HG03342 (cell line): ENCODE data around the gene DNAJC15.
"Not testable (repeated sequence)": the region's sequence is repeated elsewhere in the genome, so short reads cannot be mapped to it uniquely, and the experiment has no call there.

Experiments used
- ATAC-seq: cut with Tn5 transposase; IDR thresholded peaks from one replicate; pipeline ENCODE4 v1.9.1; 2021; ENCODE audit warnings: mild to moderate bottlenecking, moderate library complexity; ENCODE audit not compliant: unreplicated experiment

Gene DNAJC15

GRCh38 chr13:43042410-43042921 lies 19.1 kb downstream of the DNAJC15 start:
- ATAC-seq: no peak

- no peak for ATAC-seq
Observed at GRCh38 chr13:43044720-43045301, 21.4 kb downstream of the DNAJC15 start.

GRCh38 chr13:43045302-43045773 lies 22.0 kb downstream of the DNAJC15 start:
- ATAC-seq: not testable (repeated sequence)

DNA sequence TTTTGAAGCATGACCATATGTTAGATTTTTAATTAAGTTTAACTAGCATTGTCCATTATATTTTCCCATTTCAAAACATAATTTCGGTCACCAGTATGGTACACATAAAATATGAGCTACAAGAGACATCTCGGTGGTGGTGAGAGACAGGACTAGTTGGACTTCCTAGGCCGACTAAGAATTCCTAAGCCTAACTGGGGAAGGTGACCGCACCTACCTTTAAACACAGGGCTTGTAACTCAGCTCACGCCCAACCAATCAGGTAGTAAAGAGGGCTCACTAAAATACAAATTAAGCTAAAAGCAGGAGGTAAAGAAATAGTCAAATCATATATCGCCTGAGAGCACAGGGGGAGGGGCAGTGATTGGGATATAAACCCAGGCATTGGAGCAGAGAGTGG lies 22.9 kb downstream of the DNAJC15 start:
- ATAC-seq: no peak

DNA sequence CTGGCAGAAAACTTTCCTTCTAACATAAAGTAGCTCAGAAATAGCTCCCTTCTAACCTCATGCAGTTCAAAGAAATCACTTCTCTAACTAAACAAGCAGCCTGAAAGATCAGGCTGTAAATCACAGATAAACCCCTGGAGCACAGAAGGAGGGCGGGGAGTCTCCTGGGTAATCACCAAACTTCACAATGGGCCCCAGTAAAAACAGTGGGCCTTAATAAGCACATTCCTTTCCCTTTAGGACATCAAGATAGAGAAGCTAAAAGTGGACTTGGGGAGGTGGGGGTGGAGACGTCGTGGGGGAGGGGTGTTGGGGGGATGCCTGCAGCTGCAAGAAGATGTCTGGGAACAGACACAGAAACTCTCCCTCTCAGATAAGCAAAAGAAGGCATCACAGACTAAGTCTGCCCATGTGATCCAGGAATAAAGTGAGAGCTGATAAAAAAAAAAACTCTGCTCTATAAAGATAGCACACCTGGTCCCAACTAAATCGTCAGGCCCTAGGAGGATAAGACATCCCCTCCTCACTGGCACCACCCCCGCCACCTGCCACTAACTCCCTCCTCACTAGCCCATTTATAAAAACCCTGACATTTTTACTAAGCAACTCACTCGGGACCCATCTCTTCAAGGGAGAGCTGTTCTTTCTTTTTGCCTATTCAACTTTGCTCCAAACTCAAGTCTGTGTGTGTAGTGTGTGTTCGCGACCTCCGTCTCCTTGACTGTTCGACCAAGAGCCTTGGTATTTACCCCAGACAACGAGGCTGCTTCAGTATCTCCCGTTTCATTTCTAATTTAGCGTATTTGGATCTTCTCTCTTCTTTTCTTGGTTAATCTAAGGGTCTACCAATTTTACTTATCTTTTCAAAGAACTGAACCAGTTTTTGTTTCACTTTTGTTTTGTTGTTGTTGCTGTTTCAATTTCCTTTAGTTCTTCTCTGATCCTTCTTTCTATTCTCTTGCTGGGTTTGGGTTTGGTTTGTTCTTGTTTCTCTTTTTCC lies 31.7 kb downstream of the DNAJC15 start:
- peak; percentile 41 for ATAC-seq

- peak; percentile 60 for ATAC-seq
Observed at GRCh38 chr13:43057653-43058317, 34.4 kb downstream of the DNAJC15 start.

DNA sequence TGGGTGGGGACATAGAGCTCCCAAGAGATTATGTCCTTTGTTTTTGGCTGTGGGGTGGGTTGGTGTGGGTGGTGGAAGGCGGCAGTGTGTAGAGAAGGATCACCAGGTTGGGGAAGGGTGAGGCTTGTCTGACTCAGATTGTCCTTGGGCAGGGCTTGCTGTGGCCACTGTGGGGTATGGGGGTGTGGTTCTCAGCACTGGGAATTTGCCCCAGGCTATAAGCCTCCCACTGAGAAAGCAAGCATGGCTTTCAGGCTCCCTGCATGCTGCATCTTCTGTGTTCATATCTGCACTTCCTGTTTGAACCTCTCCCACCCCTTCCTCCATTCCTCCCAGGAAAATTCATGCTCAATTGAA lies 34.9 kb downstream of the DNAJC15 start:
- ATAC-seq: peak; percentile 37

- no peak for ATAC-seq
Observed at GRCh38 chr13:43058831-43059230, 35.4 kb downstream of the DNAJC15 start.

DNA sequence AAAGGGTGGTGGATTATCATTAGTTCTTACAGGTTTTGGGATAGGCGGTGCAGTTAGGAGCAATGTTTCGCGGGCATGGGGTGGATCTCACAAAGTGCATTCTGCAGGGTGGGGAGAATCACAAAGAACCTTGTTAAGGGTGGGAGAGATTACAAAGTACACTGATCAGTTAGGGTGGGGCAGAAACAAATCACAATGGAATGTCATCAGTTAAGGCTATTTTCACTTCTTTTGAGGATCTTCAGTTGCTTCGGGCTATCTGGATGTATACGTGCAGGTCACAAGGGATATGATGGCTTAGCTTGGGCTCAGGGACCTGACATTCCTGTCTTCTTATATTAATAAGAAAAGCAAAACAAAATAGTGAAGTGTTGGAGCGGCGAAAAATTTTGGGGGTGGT lies 36.4 kb downstream of the DNAJC15 start:
- ATAC-seq: not testable (repeated sequence)

- not testable (repeated sequence) for ATAC-seq
Observed at GRCh38 chr13:43060806-43061205, 37.4 kb downstream of the DNAJC15 start.

GRCh38 chr13:43061496-43062280 lies 38.3 kb downstream of the DNAJC15 start:
- ATAC-seq: no peak

- ATAC-seq: no peak
Observed at GRCh38 chr13:43071824-43072223, 48.4 kb downstream of the DNAJC15 start.

DNA sequence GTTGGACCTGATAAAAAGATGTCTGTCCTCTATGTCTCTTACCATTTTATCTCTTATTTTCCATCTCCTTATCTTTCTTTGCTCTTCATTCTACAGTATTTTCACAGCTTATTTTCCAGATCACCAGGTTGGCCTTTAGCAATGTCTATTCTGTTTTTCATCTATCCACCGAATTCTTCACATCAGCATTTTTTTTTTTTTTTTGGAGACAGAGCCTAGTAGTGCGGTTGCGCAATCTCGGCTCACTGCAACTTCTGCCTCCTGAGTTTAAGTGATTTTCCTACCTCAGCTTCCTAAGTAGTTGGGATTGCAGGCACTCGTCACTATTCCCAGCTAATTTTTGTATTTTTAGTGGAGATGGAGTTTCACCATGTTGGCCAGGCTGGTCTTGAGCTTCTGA lies 49.0 kb downstream of the DNAJC15 start:
- ATAC-seq: no peak

DNA sequence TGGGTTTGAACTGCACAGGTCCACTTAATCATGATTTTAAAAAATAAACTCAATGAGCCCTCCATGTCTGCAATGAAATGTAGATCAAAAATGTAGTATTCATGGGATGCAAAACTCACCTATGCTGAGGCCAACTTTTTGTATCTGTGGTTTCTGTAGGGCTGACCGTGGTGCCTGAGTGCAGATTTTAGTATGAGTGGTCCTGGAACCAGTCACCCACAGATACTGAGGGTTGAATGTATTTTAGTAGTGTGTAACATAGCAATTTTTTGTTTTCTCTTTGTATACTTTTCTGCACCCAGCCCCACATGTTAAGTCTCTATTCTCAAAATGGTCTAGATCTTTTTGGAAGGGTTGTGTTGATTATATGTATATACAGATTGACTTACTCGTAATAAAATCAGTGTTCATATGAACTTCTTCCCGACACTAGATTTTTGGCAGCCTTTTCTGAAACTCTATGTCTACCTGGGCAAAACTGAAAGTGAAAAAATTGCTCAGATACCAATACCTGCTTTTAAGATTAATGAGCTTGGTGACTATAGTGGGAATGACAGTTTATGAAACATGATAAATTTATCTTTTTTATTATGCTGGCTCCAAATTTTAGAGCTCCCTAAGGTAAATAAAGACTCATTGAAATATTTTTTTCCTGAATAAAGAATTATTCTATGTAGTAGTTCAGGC lies 51.6 kb downstream of the DNAJC15 start:
- ATAC-seq: peak; percentile 87

GRCh38 chr13:43075511-43075902 lies 52.1 kb downstream of the DNAJC15 start:
- ATAC-seq: not testable (repeated sequence)

DNA sequence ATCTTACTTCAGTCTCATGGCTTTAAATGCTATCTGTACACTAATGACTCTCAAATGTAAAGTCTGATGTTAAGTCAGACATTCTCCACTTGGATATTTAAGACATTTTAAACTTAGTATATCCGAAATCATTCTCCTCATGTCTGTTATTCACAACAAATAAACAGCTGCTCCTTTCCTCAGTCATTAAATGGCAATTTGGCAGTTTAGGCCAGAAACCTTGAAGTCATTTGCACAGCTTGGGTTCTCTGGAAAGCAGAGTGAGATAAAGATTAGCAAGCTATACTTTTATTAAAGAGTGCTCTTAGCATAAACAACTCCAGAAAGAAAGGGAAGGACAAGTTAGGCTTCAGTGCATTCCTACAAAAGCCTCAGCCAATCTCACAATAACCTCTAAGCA lies 53.7 kb downstream of the DNAJC15 start:
- ATAC-seq: no peak

DNA sequence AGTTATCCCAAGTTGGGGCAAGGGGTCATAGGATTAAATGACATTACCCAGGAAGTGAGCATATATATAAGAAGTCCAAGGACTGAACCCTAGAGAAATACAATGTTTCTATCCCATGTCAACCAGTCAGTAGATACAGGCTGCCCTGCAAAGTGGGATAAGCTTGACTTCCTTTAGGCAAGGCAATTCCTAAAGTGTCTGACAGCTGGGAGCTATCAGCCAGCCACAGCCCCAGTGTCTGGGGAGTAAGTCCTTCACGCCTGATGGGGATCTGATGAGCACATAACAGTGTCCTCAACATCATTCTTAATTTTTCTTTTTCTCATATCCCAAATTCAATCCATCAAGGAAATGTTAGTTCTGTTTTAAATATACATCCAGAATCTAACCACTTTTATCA lies 54.1 kb downstream of the DNAJC15 start:
- no peak for ATAC-seq

DNA sequence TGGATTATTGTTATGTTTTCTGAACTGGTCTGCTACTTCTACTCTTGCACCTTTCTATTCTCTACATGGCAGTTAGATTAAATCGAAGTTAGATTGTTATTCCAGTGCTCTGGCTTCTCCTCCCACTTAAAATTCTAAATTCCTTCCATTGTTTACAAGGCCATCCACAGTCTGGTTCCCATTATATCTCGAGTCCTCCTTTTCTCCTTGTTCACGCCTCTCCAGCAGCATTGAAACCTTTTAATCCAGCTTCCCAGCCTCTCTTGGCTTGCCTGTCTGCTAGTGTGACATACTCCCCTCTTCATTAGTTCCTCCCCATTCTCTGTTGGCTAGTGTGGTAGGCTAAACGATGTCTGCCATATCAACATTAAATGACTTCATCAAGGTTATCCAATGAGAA lies 54.5 kb downstream of the DNAJC15 start:
- ATAC-seq: no peak

- ATAC-seq: no peak
Observed at GRCh38 chr13:43078399-43078798, 55.0 kb downstream of the DNAJC15 start.

DNA sequence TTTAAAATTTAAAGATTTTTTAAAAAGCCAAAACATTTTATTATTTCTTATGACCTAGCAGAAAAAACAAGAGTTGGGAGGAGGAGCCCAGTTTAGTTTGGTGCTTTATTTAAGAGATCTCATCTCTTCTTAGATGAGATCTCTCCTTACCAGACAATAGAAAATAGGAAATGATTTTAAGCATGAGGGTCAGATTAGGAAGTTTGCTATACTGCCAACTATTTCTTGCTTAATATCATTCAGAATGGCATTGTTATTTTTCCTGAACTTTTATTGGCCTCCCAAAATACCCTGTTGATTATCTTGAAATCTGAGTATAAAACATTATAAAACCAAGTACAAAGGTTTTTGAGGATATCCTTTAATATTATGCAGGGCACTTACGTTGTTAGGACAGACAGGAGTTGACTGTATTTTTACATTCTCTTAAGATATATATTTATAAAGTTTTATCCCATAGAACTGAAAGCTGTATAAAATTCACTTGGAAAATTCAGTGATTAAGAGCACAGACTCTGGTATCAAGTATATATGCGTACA lies 56.1 kb downstream of the DNAJC15 start:
- ATAC-seq: no peak
